Mucosa of rectum (tissue), 2 donors: Measurements from ENCODE around the gene TIA1.
"Not testable (repeated sequence)": the region's sequence is repeated elsewhere in the genome, so short reads cannot be mapped to it uniquely, and the experiment has no call there.

Experiments used
- H3K27ac ChIP-seq, 2 donors: one replicate each; pipeline ENCODE4 v1.7.0; 2013; ENCODE audit warnings: inconsistent platforms in 2 of 2, low read depth in 2 of 2, low read length in 2 of 2
- H3K27me3 ChIP-seq, 2 donors: one replicate each; pipeline ENCODE4 v1.7.0; 2013; ENCODE audit warnings: low read length in 2 of 2; ENCODE audit not compliant: control insufficient read depth in 2 of 2, insufficient read depth in 2 of 2
- H3K36me3 ChIP-seq, 2 donors: one replicate each; pipeline ENCODE4 v1.7.0; 2013; ENCODE audit warnings: low read length in 2 of 2; ENCODE audit not compliant: control insufficient read depth in 2 of 2, insufficient read depth in 2 of 2
- H3K4me1 ChIP-seq, 2 donors: one replicate each; pipeline ENCODE4 v1.7.0; 2013; ENCODE audit warnings: low read length in 2 of 2, mild to moderate bottlenecking in 1 of 2; ENCODE audit not compliant: control insufficient read depth in 2 of 2, insufficient read depth in 2 of 2
- H3K4me3 ChIP-seq, 2 donors: one replicate each; pipeline ENCODE4 v1.7.0; 2013; ENCODE audit warnings: low read length in 2 of 2
- H3K9ac ChIP-seq, 2 donors: one replicate each; pipeline ENCODE4 v1.7.0; 2013; ENCODE audit warnings: low read length in 2 of 2, low read depth in 1 of 2, mild to moderate bottlenecking in 1 of 2
- H3K9me3 ChIP-seq, 2 donors: one replicate each; pipeline ENCODE4 v1.7.0; 2013; ENCODE audit warnings: low read length in 2 of 2; ENCODE audit not compliant: control insufficient read depth in 2 of 2
- donor health status: healthy.
- donor health status: Normal muscosa, but diverticular disease.

TIA1 gene

GRCh38 chr2:70199320-70199864 lies 49.0 kb downstream of the TIA1 start:
- no peak overlapping the region for H3K4me3 ChIP-seq
- no peaks in the 10 kb centered on the region for H3K27me3 ChIP-seq
- peaks cover 0 to 4% of the 10 kb centered on the region in 2 donors for H3K4me1 ChIP-seq
- no peak overlapping the region for H3K27ac ChIP-seq
- H3K9ac ChIP-seq = no peak overlapping the region
- H3K9me3 ChIP-seq = no peaks in the 10 kb centered on the region
- H3K36me3 ChIP-seq = no peaks in the 10 kb centered on the region

- no peak overlapping the region for H3K4me3 ChIP-seq
- no peaks in the 10 kb centered on the region for H3K36me3 ChIP-seq
- H3K9me3 ChIP-seq = no peaks in the 10 kb centered on the region
- H3K9ac ChIP-seq = no peak overlapping the region
- H3K27me3 ChIP-seq = no peaks in the 10 kb centered on the region
- H3K4me1 ChIP-seq = peaks cover 6 to 9% of the 10 kb centered on the region in 2 donors
- H3K27ac ChIP-seq = no peak overlapping the region
Measured at GRCh38 chr2:70192516-70192915, 55.9 kb downstream of the TIA1 start.

- Histone ChIP-seq H3K27me3 (no peaks in the 10 kb centered on the region), H3K4me3 (peak overlapping the region; percentile 85 to 91), H3K4me1 (peaks cover 6 to 9% of the 10 kb centered on the region in 2 donors), H3K36me3 (no peaks in the 10 kb centered on the region), H3K9me3 (no peaks in the 10 kb centered on the region), H3K27ac (peak overlapping the region; percentile 95), H3K9ac (peak overlapping the region; percentile 79 to 86)
Measured at GRCh38 chr2:70191244-70191735, 57.1 kb downstream of the TIA1 start.

- H3K27ac ChIP-seq = peak within 1 kb of the TSS; percentile 95
- no peaks in the 10 kb centered on the region for H3K9me3 ChIP-seq
- H3K36me3 ChIP-seq = no peaks in the 10 kb centered on the region
- H3K4me3 ChIP-seq = peak within 1 kb of the TSS; percentile 85 to 91
- H3K4me1 ChIP-seq = peaks cover 6 to 9% of the 10 kb centered on the region in 2 donors
- peak within 1 kb of the TSS; percentile 79 to 86 for H3K9ac ChIP-seq
- H3K27me3 ChIP-seq = no peaks in the 10 kb centered on the region
Measured at GRCh38 chr2:70190418-70191243, 57.8 kb downstream of the TIA1 start, which contains the start of gene C2orf42. Gene C2orf42, minus strand, starts transcription at chr2:70191019. Its CDS starts 9,034 bp downstream, at chr2:70181985.

GRCh38 chr2:70188460-70188859 lies 60.0 kb downstream of the TIA1 start:
- peaks cover 6 to 9% of the 10 kb centered on the region in 2 donors for H3K4me1 ChIP-seq
- H3K27me3 ChIP-seq = no peaks in the 10 kb centered on the region
- no peaks in the 10 kb centered on the region for H3K36me3 ChIP-seq
- H3K9ac ChIP-seq = no peak overlapping the region
- H3K4me3 ChIP-seq = no peak overlapping the region
- no peak overlapping the region for H3K27ac ChIP-seq
- H3K9me3 ChIP-seq = no peaks in the 10 kb centered on the region

- H3K36me3 ChIP-seq, H3K4me1 ChIP-seq, H3K4me3 ChIP-seq, H3K9ac ChIP-seq, H3K27ac ChIP-seq, H3K9me3 ChIP-seq, H3K27me3 ChIP-seq: not testable (repeated sequence)
Measured at GRCh38 chr2:70187170-70187569, 61.3 kb downstream of the TIA1 start.

GRCh38 chr2:70182689-70183088 lies 65.7 kb downstream of the TIA1 start:
- Histone ChIP-seq H3K4me3 (no peak overlapping the region), H3K36me3 (peaks cover 7 to 9% of the 10 kb centered on the region in 2 donors), H3K9me3 (no peaks in the 10 kb centered on the region), H3K27ac (no peak overlapping the region), H3K9ac (no peak overlapping the region), H3K27me3 (no peaks in the 10 kb centered on the region), H3K4me1 (no peaks in the 10 kb centered on the region)

GRCh38 chr2:70181363-70181956 lies 67.0 kb downstream of the TIA1 start:
- Histone ChIP-seq H3K27ac (peak overlapping the region in 1 of 2 donors; percentile 56), H3K36me3 (peaks cover 7 to 9% of the 10 kb centered on the region in 2 donors), H3K4me3 (peak overlapping the region in 1 of 2 donors; percentile 7), H3K4me1 (no peaks in the 10 kb centered on the region), H3K9me3 (no peaks in the 10 kb centered on the region), H3K27me3 (no peaks in the 10 kb centered on the region), H3K9ac (no peak overlapping the region)

GRCh38 chr2:70173520-70173919 lies 74.9 kb downstream of the TIA1 start:
- Histone ChIP-seq H3K36me3 (peaks cover 15 to 33% of the 10 kb centered on the region in 2 donors), H3K9ac (no peak overlapping the region), H3K27me3 (no peaks in the 10 kb centered on the region), H3K9me3 (no peaks in the 10 kb centered on the region), H3K27ac (no peak overlapping the region), H3K4me1 (no peaks in the 10 kb centered on the region), H3K4me3 (no peak overlapping the region)

- not testable (repeated sequence) for H3K9ac ChIP-seq, H3K27me3 ChIP-seq, H3K27ac ChIP-seq, H3K9me3 ChIP-seq, H3K4me1 ChIP-seq, H3K4me3 ChIP-seq
- H3K36me3 ChIP-seq = peaks cover 14 to 34% of the 10 kb centered on the region in 2 donors
Measured at GRCh38 chr2:70169654-70170245, 78.7 kb downstream of the TIA1 start.
